Measurements from ENCODE around the gene GPR162.
"Not testable (repeated sequence)": the region's sequence is repeated elsewhere in the genome, so short reads cannot be mapped to it uniquely, and the experiment has no call there.

GPR162 gene

DNA sequence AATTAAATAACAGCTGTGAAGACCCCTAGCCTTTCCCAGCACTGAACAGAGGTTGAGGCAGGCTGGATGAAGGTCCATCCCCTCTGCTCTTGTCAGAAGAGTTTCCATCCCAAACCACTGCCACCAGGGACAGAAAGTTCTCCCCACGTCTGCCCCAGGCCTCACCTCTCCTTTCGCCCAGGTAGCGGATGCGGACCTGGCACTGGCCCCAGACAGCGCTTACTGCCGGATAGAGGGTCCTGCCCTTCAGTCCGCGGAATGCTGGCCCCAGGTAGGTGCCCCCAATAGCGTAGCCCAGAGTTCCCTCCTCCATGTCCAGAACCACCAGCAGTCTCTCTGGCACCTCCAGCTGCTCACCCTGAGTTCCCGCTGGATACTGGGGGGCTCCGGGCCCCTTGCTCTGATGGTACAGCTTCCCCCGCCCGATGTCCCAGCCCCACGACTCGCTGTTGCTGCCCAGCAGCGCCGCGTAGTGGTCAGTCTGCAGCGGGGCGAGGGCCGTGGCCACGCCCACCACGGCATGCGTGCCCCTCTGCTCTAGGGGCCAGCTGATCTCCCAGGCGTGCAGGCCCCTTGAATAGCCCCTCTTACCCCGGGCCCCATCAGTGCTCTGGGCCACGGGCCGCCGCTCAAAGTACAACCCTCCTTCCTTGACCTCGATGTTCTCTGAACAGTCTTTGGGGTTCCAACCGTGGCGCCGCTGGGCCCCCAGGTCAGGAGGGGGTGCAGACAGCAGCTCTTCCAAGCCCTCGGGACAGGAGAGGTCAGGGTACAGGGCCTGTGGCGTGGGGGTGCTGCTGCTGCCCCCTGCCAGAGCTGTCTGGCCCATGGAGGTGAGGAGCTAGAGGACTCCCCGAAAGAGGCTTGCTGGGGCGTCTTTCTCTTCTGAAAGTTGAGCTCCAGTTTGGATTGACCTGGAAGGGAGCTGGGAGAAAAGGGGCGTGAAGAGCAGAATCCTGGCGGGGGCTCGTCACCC, 50.7 kb downstream of the GPR162 start:
- DNase-seq (ENCODE audit: low read depth in 3 of 3, low spot score in 1 of 3) = peak in 2 of 3 donors; percentile 70 to 81

DNA sequence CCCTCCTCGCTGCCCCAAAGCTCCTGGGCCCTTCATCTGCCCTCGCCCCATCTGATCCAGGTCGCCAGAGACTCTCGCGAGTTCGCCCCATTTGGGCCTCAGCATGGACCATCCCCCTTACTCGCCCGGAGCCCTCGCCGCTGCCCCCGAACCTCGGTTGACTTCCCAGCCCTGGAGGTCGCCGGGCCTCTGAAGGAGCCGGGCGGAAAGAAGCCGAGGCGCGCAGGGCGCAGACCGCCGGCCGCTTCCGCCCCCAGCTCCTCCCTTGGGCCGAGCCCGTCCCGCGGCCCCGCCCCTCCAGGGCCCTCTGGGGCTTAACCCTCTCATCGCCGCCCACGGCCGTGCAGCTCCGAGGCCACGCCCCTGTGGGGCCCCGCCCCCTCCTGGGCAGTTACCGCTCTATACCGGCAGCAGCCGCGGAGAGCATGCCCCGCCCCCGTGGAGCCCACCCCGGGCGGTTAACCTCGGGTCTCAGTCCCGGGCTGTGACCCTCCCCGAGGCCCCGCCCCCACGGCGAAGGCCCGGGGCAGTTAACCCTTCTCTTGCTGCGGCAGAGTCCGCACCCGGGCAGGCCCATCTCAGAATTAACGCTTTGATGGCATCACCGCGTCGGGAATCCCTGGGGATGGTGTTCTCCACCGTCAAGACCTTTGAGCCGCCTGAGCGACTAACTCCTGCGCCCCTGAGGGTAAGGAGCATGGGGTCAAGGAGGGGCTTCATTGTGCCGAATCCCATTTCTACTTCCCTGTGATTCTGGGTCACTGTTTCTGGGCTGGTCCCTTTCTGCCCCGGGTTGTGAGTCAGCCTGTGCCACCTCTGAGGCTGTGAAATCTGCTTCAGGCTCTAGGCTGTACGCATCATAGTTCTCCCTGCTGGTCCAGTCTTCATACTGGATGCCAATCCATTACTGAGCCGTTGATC, 51.7 kb downstream of the GPR162 start, which contains the start of gene SPSB2:
TSS of gene SPSB2 (minus strand) at position 210 of the 921 bp plus-strand sequence. CDS start 402 bp downstream, outside the sequence.
- peak; percentile 96 to 99 (median 96) for DNase-seq (ENCODE audit: low read depth in 3 of 3, low spot score in 1 of 3)

DNA sequence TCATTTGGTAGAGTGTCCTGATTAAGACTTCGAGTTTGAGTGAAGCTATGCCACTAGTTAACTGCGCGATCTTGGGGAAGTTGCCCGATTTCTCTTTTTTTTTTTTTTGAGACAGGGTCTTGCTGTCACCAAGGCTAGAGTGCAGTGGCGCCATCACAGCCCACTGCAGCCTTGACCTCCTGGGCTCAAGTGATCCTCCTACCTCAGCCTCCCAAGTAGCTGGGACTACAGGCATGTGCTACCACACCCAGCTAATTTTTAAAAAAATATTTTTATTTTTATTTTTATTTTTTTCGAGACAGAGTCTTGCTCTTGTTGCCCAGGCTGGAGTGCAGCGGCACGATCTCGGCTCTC, 52.4 kb downstream of the GPR162 start:
- DNase-seq (ENCODE audit: low read depth in 3 of 3, low spot score in 1 of 3) = not testable (repeated sequence)

Measured in stimulated activated CD4-positive, alpha-beta T cell treated with anti-CD3 and anti-CD28 coated beads, TNF-alpha, amount 100 ng/mL, for 1 hour (primary cell).